GM12878 (cell line): ENCODE measurements around the gene CACNA1D. TPM values are rescaled to one million over a fixed set of nuclear protein-coding genes. Genes with fewer than 3 reads are reported as not detected.

Experiments
- ATAC-seq: fragments of 200-7000 bp; cut with Tn5 transposase; 3 replicates; pipeline ENCODE4 v1.9.1; 2020; ENCODE audit warnings: mild to moderate bottlenecking, moderate library complexity
- BruUV-seq: library from RNA; stranded (reverse); fragments of 400-500 nt; replicated peaks from 2 replicates; lab custom pipeline; 2021; lab: Mats Ljungman, UMichigan
- CTCF ChIA-PET: fragments of 300-600 bp; sonication (Branson Sonifier 250); formaldehyde crosslinking; extraction: SDS; loops from one replicate; lab custom pipeline; 2021; ENCODE audit warnings: inconsistent platforms; lab: Yijun Ruan, JAX
- POLR2A ChIA-PET: fragments of 350-600 bp; formaldehyde crosslinking; extraction: SDS; loops from one replicate; lab custom pipeline; 2021; ENCODE audit warnings: inconsistent platforms; lab: Charles Lee
- RAD21 ChIA-PET: fragments of 300-600 bp; sonication (Branson Sonifier 250); formaldehyde crosslinking; loops from one replicate; lab custom pipeline; 2023; ENCODE audit warnings: antibody characterized with exemption; ENCODE audit not compliant: unreplicated experiment; lab: Charles Lee
- SMC1A ChIA-PET: fragments of 300-600 bp; sonication (Branson Sonifier 250); formaldehyde crosslinking; loops from one replicate; lab custom pipeline; 2023; ENCODE audit not compliant: unreplicated experiment, uncharacterized antibody; lab: Charles Lee
- DNase-seq: peaks from one replicate; pipeline ENCODE4 v3.0.0-alpha.2; 2011; ENCODE audit warnings: low read depth, low spot score
- FAIRE-seq: peaks from 3 replicates; lab custom pipeline; 2011; peaks lifted over from hg19 to GRCh38; lab: Jason Lieb, UNC
- H2AFZ ChIP-seq: 2 replicates; pipeline ENCODE4 v1.6.0; 2011; ENCODE audit warnings: low read depth, low read length, control low read depth; ENCODE audit not compliant: control insufficient read depth
- H3K27ac ChIP-seq: 2 replicates; pipeline ENCODE4 v1.5.1; 2011; ENCODE audit warnings: control low read depth; ENCODE audit not compliant: control insufficient read depth, insufficient read depth
- H3K27me3 ChIP-seq, 2 experiments: replicated peaks in 1 of 2; 2 replicates each; pipeline versions ENCODE4 v1.6.0 to v1.6.1; 2011; ENCODE audit warnings: low read length in 1 of 2; ENCODE audit not compliant: control insufficient read depth in 2 of 2, insufficient read depth in 2 of 2
- H3K36me3 ChIP-seq, 2 experiments: 2 replicates each; pipeline ENCODE4 v1.5.1; 2011; ENCODE audit warnings: low read length in 1 of 2; ENCODE audit not compliant: control insufficient read depth in 2 of 2, insufficient read depth in 2 of 2
- H3K4me1 ChIP-seq: 2 replicates; pipeline ENCODE4 v1.6.1; 2011; ENCODE audit warnings: mild to moderate bottlenecking, low read length, moderate library complexity, mixed read lengths; ENCODE audit not compliant: control insufficient read depth, insufficient read depth
- H3K4me2 ChIP-seq: 2 replicates; pipeline ENCODE4 v1.6.0; 2011; ENCODE audit warnings: control low read depth; ENCODE audit not compliant: control insufficient read depth, insufficient read depth
- H3K4me3 ChIP-seq: fragments of 200-600 bp; sonication (generic); 2 replicates; pipeline ENCODE4 v1.5.1; 2016
- H3K79me2 ChIP-seq: 2 replicates; pipeline ENCODE4 v1.6.0; 2011; ENCODE audit warnings: low read length; ENCODE audit not compliant: control insufficient read depth, insufficient read depth
- H3K9ac ChIP-seq: 2 replicates; pipeline ENCODE4 v1.8.0; 2011; ENCODE audit warnings: low read length, control low read depth, mixed read lengths; ENCODE audit not compliant: control insufficient read depth, insufficient read depth
- H3K9me3 ChIP-seq: replicated peaks from 3 replicates; pipeline ENCODE4 v1.5.1; 2011; ENCODE audit warnings: mild to moderate bottlenecking, low read length; ENCODE audit not compliant: control insufficient read depth, insufficient read depth
- H4K20me1 ChIP-seq: 2 replicates; pipeline ENCODE4 v1.6.0; 2011; ENCODE audit not compliant: control insufficient read depth, insufficient read depth
- DPF2 ChIP-seq: fragments of 450-650 bp; IDR thresholded peaks from 2 replicates; pipeline ENCODE4 v1.6.1; 2017; ENCODE audit warnings: mild to moderate bottlenecking
- ESRRA ChIP-seq: IDR thresholded peaks from 2 replicates; pipeline ENCODE4 v1.6.1; 2012; ENCODE audit warnings: mild to moderate bottlenecking, low read length, improper control_type of control experiment
- POLR2A ChIP-seq: IDR thresholded peaks from 2 replicates; pipeline ENCODE4 v1.6.1; 2011; ENCODE audit warnings: low read depth, mild to moderate bottlenecking, low read length
- RAD51 ChIP-seq: fragments of 450-650 bp; IDR thresholded peaks from 2 replicates; pipeline ENCODE4 v1.6.1; 2016; ENCODE audit warnings: moderate library complexity, mild to moderate bottlenecking, inconsistent platforms
- SMAD5 ChIP-seq: IDR thresholded peaks from 2 replicates; pipeline ENCODE4 v1.6.1; 2016; ENCODE audit warnings: antibody characterized with exemption, low read depth
- SPI1 ChIP-seq: IDR thresholded peaks from 2 replicates; pipeline ENCODE4 v1.6.1; 2011; ENCODE audit warnings: low read depth, mild to moderate bottlenecking, low read length, moderate library complexity, borderline replicate concordance; ENCODE audit not compliant: insufficient read depth
- SREBF2 ChIP-seq: IDR thresholded peaks from 2 replicates; pipeline ENCODE4 v1.6.1; 2012; ENCODE audit warnings: mild to moderate bottlenecking, low read length
- SUPT20H ChIP-seq: IDR thresholded peaks from 2 replicates; pipeline ENCODE4 v1.6.1; 2011; ENCODE audit warnings: low read depth, mild to moderate bottlenecking, low read length, moderate library complexity, borderline replicate concordance; ENCODE audit not compliant: control insufficient read depth
- WGBS: methylation state at CpG from one replicate; pipeline ENCODE4 v1.1.6; 2016; ENCODE audit warnings: low lambda C conversion rate; ENCODE audit not compliant: insufficient replicate concordance, insufficient coverage; ENCODE audit errors: missing lambda C conversion rate; 5-methylcytosine and 5-hydroxymethylcytosine counted together
- in situ Hi-C: fragments of 300-500 bp; cut with MboI; formaldehyde crosslinking; loops from 9 replicates; pipeline ENCODE4 v1.14.3; 2018; ENCODE audit warnings: mixed read lengths
- intact Hi-C: fragments of 100-400 bp; cut with micrococcal nuclease; formaldehyde crosslinking; loops from one replicate; pipeline ENCODE4 v1.14.2; 2022; ENCODE audit not compliant: unreplicated experiment
- polyA plus RNA-seq, 11 experiments: library from polyadenylated mRNA; depleted of rRNA in 4 of 11; unstranded in 6 of 11; stranded (reverse) in 5 of 11; fragments of >200 nt; fragmentation: Nextera tagmentation in 4 of 11; fragmentation: Illumina TruSeq in 1 of 11; extraction: Ambion mirVana in 4 of 11; extraction: Trizol in 1 of 11; gene quantifications; 1 replicate in 1 of 11; 2 replicates in 10 of 11; pipeline versions ENCODE4 v1.2.1 to v1.2.3, GENCODE V29; 2011 to 2016; ENCODE audit warnings: inconsistent platforms in 2 of 11, missing spikeins in 2 of 11, low read depth in 1 of 11
- total RNA-seq, 4 experiments: library from RNA; depleted of rRNA in 3 of 4; stranded (reverse); fragments of >200 nt in 3 of 4; fragmentation: Illumina TruSeq in 1 of 4; extraction: Trizol in 1 of 4; gene quantifications; 2 replicates each; pipeline versions ENCODE4 v1.2.1 to v1.2.3, GENCODE V29; 2013 to 2021
- TF ChIP-seq, protein P1 (sequence below): fragments of 450-650 bp; conservative IDR thresholded peaks from 2 replicates; pipeline ENCODE4 v1.6.1; 2017; ENCODE audit warnings: mild to moderate bottlenecking, moderate library complexity
- TF ChIP-seq, protein P2 (sequence below): fragments of 450-650 bp; IDR thresholded peaks from 2 replicates; pipeline ENCODE4 v1.6.1; 2017; ENCODE audit warnings: mild to moderate bottlenecking, moderate library complexity
- TF ChIP-seq, protein P3 (sequence below): fragments of 450-650 bp; formaldehyde crosslinking; IDR thresholded peaks from 2 replicates; pipeline ENCODE4 v1.5.0; 2022; ENCODE audit warnings: mild to moderate bottlenecking, missing genetic modification characterization

CACNA1D gene
- total and polyA plus RNA-seq, 10 of the 15 experiments (the other 5 are each of a cell fraction or from before 2014, with no cell fraction given), result 0.21 to 24.4 (median 1.6) TPM

DNA sequence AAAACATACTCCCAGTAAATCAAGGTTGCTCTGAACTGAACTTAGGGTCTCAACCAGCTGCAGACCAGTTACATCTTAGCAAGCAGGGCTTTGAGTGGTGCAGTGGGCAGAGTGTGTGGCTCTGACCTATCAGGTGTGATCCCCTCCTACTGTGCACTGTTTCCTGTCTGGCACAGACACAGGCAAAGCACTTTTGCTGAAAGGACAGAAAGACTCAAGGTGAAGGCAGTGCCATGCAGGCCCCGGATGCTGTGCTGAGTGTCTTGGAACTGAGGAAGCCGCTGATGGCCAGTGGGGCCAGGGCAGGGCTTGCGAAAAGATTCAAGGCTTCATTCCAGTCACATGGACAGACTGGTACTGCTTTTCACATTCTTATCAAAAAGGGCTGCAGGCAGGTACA, 85.2 kb downstream of the CACNA1D start:
- H2AFZ ChIP-seq, result no peak overlapping the region
- no TSS peak for BruUV-seq
- ATAC-seq, result no peak
- intact Hi-C loops (no loop called here), in situ Hi-C loops (no loop called here)
- RAD21 ChIA-PET, result no interaction called here
- no peaks in the 10 kb centered on the region for H3K27me3 ChIP-seq
- no peaks in the 10 kb centered on the region for H3K9me3 ChIP-seq
- no peaks in the 10 kb centered on the region for H3K4me1 ChIP-seq
- POLR2A ChIA-PET, result interaction anchor here (0.5 kb wide), 1 partner anchor 29 kb away, joined by 5 read pairs; no protein-coding TSS in a partner anchor
- SMC1A ChIA-PET, result no interaction called here
- no peak overlapping the region for H3K9ac ChIP-seq
- DNase-seq, result no peak
- H3K4me2 ChIP-seq, result no peak overlapping the region
- no peak for FAIRE-seq
- no peak overlapping the region for H3K4me3 ChIP-seq
- CTCF ChIA-PET, result interaction anchor here (1.3 kb wide), 1 partner anchor 119 kb away, joined by 3 read pairs; no protein-coding TSS in a partner anchor
- no peaks in the 10 kb centered on the region for H4K20me1 ChIP-seq
- WGBS, result 33% methylated on average over 3 of the region's 3 CpGs
- no peak overlapping the region for H3K27ac ChIP-seq
- H3K79me2 ChIP-seq, result no peaks in the 10 kb centered on the region
- no peaks in the 10 kb centered on the region for H3K36me3 ChIP-seq
- TF ChIP-seq, protein P1, sequence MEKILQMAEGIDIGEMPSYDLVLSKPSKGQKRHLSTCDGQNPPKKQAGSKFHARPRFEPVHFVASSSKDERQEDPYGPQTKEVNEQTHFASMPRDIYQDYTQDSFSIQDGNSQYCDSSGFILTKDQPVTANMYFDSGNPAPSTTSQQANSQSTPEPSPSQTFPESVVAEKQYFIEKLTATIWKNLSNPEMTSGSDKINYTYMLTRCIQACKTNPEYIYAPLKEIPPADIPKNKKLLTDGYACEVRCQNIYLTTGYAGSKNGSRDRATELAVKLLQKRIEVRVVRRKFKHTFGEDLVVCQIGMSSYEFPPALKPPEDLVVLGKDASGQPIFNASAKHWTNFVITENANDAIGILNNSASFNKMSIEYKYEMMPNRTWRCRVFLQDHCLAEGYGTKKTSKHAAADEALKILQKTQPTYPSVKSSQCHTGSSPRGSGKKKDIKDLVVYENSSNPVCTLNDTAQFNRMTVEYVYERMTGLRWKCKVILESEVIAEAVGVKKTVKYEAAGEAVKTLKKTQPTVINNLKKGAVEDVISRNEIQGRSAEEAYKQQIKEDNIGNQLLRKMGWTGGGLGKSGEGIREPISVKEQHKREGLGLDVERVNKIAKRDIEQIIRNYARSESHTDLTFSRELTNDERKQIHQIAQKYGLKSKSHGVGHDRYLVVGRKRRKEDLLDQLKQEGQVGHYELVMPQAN, result no peak
- TF ChIP-seq SMAD5, result no peak
- no peak for TF ChIP-seq SPI1
- no peak for TF ChIP-seq SREBF2
- no peak for TF ChIP-seq ESRRA
- no peak for TF ChIP-seq POLR2A
- TF ChIP-seq RAD51, result no peak
- no peak for TF ChIP-seq SUPT20H
- TF ChIP-seq, protein P2, sequence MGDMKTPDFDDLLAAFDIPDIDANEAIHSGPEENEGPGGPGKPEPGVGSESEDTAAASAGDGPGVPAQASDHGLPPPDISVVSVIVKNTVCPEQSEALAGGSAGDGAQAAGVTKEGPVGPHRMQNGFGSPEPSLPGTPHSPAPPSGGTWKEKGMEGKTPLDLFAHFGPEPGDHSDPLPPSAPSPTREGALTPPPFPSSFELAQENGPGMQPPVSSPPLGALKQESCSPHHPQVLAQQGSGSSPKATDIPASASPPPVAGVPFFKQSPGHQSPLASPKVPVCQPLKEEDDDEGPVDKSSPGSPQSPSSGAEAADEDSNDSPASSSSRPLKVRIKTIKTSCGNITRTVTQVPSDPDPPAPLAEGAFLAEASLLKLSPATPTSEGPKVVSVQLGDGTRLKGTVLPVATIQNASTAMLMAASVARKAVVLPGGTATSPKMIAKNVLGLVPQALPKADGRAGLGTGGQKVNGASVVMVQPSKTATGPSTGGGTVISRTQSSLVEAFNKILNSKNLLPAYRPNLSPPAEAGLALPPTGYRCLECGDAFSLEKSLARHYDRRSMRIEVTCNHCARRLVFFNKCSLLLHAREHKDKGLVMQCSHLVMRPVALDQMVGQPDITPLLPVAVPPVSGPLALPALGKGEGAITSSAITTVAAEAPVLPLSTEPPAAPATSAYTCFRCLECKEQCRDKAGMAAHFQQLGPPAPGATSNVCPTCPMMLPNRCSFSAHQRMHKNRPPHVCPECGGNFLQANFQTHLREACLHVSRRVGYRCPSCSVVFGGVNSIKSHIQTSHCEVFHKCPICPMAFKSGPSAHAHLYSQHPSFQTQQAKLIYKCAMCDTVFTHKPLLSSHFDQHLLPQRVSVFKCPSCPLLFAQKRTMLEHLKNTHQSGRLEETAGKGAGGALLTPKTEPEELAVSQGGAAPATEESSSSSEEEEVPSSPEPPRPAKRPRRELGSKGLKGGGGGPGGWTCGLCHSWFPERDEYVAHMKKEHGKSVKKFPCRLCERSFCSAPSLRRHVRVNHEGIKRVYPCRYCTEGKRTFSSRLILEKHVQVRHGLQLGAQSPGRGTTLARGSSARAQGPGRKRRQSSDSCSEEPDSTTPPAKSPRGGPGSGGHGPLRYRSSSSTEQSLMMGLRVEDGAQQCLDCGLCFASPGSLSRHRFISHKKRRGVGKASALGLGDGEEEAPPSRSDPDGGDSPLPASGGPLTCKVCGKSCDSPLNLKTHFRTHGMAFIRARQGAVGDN, result no peak
- TF ChIP-seq, protein P3, sequence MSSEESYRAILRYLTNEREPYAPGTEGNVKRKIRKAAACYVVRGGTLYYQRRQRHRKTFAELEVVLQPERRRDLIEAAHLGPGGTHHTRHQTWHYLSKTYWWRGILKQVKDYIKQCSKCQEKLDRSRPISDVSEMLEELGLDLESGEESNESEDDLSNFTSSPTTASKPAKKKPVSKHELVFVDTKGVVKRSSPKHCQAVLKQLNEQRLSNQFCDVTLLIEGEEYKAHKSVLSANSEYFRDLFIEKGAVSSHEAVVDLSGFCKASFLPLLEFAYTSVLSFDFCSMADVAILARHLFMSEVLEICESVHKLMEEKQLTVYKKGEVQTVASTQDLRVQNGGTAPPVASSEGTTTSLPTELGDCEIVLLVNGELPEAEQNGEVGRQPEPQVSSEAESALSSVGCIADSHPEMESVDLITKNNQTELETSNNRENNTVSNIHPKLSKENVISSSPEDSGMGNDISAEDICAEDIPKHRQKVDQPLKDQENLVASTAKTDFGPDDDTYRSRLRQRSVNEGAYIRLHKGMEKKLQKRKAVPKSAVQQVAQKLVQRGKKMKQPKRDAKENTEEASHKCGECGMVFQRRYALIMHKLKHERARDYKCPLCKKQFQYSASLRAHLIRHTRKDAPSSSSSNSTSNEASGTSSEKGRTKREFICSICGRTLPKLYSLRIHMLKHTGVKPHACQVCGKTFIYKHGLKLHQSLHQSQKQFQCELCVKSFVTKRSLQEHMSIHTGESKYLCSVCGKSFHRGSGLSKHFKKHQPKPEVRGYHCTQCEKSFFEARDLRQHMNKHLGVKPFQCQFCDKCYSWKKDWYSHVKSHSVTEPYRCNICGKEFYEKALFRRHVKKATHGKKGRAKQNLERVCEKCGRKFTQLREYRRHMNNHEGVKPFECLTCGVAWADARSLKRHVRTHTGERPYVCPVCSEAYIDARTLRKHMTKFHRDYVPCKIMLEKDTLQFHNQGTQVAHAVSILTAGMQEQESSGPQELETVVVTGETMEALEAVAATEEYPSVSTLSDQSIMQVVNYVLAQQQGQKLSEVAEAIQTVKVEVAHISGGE, result no peak
- TF ChIP-seq DPF2, result no peak
